IgD-negative memory B cell (primary cell): Measurements from ENCODE around the gene KLF7. TPM values are rescaled to one million over a fixed set of nuclear protein-coding genes. Genes with fewer than 3 reads are reported as not detected.

ENCODE experiments used
- H3K27ac Mint-ChIP-seq, 3 donors: one replicate each; pipeline ENCODE4 v1.8.0; 2020 to 2022; ENCODE audit warnings: mild to moderate bottlenecking in 3 of 3, mixed read lengths in 3 of 3, moderate library complexity in 1 of 3
- H3K27me3 Mint-ChIP-seq: one replicate; pipeline ENCODE4 v1.8.0; 2021; ENCODE audit warnings: mixed read lengths
- H3K36me3 Mint-ChIP-seq: one replicate; pipeline ENCODE4 v1.8.0; 2020; ENCODE audit warnings: mild to moderate bottlenecking, mixed read lengths
- H3K4me1 Mint-ChIP-seq, 3 donors: one replicate each; pipeline ENCODE4 v1.8.0; 2020 to 2022; ENCODE audit warnings: mixed read lengths in 3 of 3, mild to moderate bottlenecking in 1 of 3
- H3K4me3 Mint-ChIP-seq, 4 donors: one replicate each; pipeline ENCODE4 v1.8.0; 2020 to 2022; ENCODE audit warnings: mild to moderate bottlenecking in 4 of 4, mixed read lengths in 4 of 4, moderate library complexity in 3 of 4
- H3K9me3 Mint-ChIP-seq, 3 donors: one replicate each; pipeline ENCODE4 v1.8.0; 2020 to 2021; ENCODE audit warnings: mixed read lengths in 3 of 3, mild to moderate bottlenecking in 1 of 3
- polyA plus RNA-seq: library from polyadenylated mRNA; unstranded; fragments of 300-500 nt; fragmentation: Illumina TruSeq; gene quantifications from one replicate; pipeline ENCODE4 v1.2.3, GENCODE V29; 2021

The KLF7 gene
- polyA plus RNA-seq, 1 donor from 2014 or later, result 17.9 TPM

DNA sequence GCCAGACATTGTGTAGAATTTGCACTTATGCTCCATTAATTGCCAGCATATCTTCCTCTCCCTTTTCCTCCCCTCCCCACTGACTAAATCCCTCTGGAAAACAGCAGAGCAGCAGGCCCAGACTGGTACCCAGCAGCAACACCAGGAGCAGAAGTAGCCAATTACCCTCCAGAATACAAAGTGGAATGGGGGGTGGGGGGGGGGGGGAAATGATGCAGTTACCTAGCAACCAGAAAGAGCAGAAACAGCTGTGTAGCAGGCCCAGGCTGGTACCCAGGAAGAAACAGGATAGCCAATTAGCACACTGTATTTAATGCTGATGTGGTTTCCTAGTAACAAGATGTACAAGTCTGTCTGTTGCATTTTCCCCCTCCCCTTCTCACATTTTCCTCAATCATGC, 52.3 kb downstream of the KLF7 start:
- H3K36me3 Mint-ChIP-seq, result peaks cover 11% of the 10 kb centered on the region
- no peak overlapping the region for H3K4me3 Mint-ChIP-seq
- peaks cover 13 to 20% (median 13%) of the 10 kb centered on the region in 3 donors for H3K4me1 Mint-ChIP-seq
- no peaks in the 10 kb centered on the region for H3K9me3 Mint-ChIP-seq
- H3K27ac Mint-ChIP-seq, result no peak overlapping the region
- H3K27me3 Mint-ChIP-seq, result no peaks in the 10 kb centered on the region

DNA sequence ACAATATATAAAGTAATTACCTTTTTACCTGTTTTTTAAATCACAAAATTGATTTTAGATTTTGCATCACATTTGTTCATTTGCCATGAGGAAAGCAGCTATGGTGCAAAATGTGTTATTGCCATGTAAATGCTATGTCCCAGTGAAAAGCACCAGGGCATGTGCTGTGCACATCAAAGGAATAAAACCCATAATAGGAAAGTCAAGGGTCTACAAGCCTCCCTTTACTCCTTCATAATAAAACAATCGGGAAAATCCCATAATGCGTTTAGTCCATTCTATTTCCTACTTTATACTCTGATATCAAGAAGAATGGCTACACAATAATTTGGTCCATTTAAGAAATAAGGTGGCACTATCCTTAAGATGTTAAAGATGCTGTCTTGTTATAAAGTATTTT, 53.0 kb downstream of the KLF7 start:
- Mint-ChIP-seq H3K4me3 (peak overlapping the region in 1 of 4 donors; percentile 49), H3K36me3 (peaks cover 13% of the 10 kb centered on the region), H3K27ac (peak overlapping the region in 1 of 3 donors; percentile 39), H3K4me1 (peaks cover 15 to 24% (median 17%) of the 10 kb centered on the region in 3 donors), H3K27me3 (no peaks in the 10 kb centered on the region), H3K9me3 (no peaks in the 10 kb centered on the region)

DNA sequence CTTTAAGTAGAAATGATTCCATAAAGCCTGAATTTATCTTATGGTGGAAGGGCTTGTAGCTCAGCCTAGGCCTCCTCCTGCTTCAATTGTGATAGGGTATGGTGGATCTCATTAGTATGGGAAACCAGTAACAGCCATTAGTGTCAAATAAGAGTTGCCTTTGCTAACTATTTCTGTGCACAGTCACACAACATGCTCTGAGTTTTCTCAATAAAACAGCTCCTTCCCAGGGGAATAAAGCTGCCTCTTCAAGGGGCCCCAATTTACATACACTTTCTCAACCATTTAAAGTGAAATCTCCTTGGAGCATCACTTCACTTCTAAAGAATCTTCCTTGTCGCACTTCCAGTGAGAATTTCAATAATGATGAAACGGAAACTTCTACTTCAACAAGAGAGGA, 53.4 kb downstream of the KLF7 start:
- peak overlapping the region in 1 of 4 donors; percentile 49 for H3K4me3 Mint-ChIP-seq
- H3K27ac Mint-ChIP-seq, result no peak overlapping the region
- H3K9me3 Mint-ChIP-seq, result no peaks in the 10 kb centered on the region
- peaks cover 15 to 24% (median 21%) of the 10 kb centered on the region in 3 donors for H3K4me1 Mint-ChIP-seq
- peaks cover 13% of the 10 kb centered on the region for H3K36me3 Mint-ChIP-seq
- H3K27me3 Mint-ChIP-seq, result no peaks in the 10 kb centered on the region

- no peak overlapping the region for H3K4me3 Mint-ChIP-seq
- H3K27me3 Mint-ChIP-seq, result no peaks in the 10 kb centered on the region
- no peak overlapping the region for H3K27ac Mint-ChIP-seq
- no peaks in the 10 kb centered on the region for H3K9me3 Mint-ChIP-seq
- peaks cover 14% of the 10 kb centered on the region for H3K36me3 Mint-ChIP-seq
- peaks cover 15 to 24% (median 21%) of the 10 kb centered on the region in 3 donors for H3K4me1 Mint-ChIP-seq
Observed at GRCh38 chr2:207111757-207112156, 54.0 kb downstream of the KLF7 start.

- no peak overlapping the region for H3K27ac Mint-ChIP-seq
- no peaks in the 10 kb centered on the region for H3K9me3 Mint-ChIP-seq
- H3K4me3 Mint-ChIP-seq, result no peak overlapping the region
- H3K4me1 Mint-ChIP-seq, result peaks cover 15 to 22% (median 21%) of the 10 kb centered on the region in 3 donors
- H3K36me3 Mint-ChIP-seq, result peaks cover 11% of the 10 kb centered on the region
- H3K27me3 Mint-ChIP-seq, result no peaks in the 10 kb centered on the region
Observed at GRCh38 chr2:207110715-207111114, 55.0 kb downstream of the KLF7 start.

- Mint-ChIP-seq H3K36me3 (peaks cover 10% of the 10 kb centered on the region), H3K4me1 (peaks cover 15 to 22% (median 21%) of the 10 kb centered on the region in 3 donors), H3K4me3 (no peak overlapping the region), H3K27ac (no peak overlapping the region), H3K27me3 (no peaks in the 10 kb centered on the region), H3K9me3 (no peaks in the 10 kb centered on the region)
Observed at GRCh38 chr2:207110310-207110709, 55.4 kb downstream of the KLF7 start.

DNA sequence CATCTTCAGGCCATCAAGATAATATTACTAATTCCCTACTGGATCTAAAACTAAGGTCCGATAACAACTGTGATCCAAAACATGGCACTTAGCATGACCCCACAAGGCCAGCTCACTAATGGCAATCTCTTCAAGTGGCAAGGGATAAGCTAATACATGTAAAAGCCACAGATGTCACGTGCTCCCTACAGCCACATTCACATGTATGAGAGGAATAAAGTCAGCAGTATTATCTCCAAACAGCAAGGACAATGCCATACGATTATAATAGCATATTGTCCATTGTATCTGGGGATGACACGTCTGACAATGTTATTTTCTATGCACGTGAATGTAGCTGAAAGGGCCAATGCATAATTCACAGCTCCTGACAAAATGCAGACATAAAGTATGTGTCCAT, 56.0 kb downstream of the KLF7 start:
- no peaks in the 10 kb centered on the region for H3K27me3 Mint-ChIP-seq
- H3K36me3 Mint-ChIP-seq, result peaks cover 13% of the 10 kb centered on the region
- no peak overlapping the region for H3K4me3 Mint-ChIP-seq
- no peak overlapping the region for H3K27ac Mint-ChIP-seq
- peaks cover 15 to 22% (median 21%) of the 10 kb centered on the region in 3 donors for H3K4me1 Mint-ChIP-seq
- no peaks in the 10 kb centered on the region for H3K9me3 Mint-ChIP-seq

- H3K36me3 Mint-ChIP-seq, result peaks cover 16% of the 10 kb centered on the region
- no peak overlapping the region for H3K4me3 Mint-ChIP-seq
- no peak overlapping the region for H3K27ac Mint-ChIP-seq
- no peaks in the 10 kb centered on the region for H3K27me3 Mint-ChIP-seq
- no peaks in the 10 kb centered on the region for H3K9me3 Mint-ChIP-seq
- H3K4me1 Mint-ChIP-seq, result peaks cover 14 to 22% (median 15%) of the 10 kb centered on the region in 3 donors
Observed at GRCh38 chr2:207108440-207108839, 57.3 kb downstream of the KLF7 start.

- Mint-ChIP-seq H3K4me1 (peaks cover 11 to 19% (median 12%) of the 10 kb centered on the region in 3 donors), H3K4me3 (no peak overlapping the region), H3K9me3 (no peaks in the 10 kb centered on the region), H3K27ac (peak overlapping the region in 1 of 3 donors; percentile 26), H3K36me3 (peaks cover 14% of the 10 kb centered on the region), H3K27me3 (no peaks in the 10 kb centered on the region)
Observed at GRCh38 chr2:207107551-207107950, 58.2 kb downstream of the KLF7 start.

- peaks cover 7 to 14% (median 8%) of the 10 kb centered on the region in 3 donors for H3K4me1 Mint-ChIP-seq
- peaks cover 12% of the 10 kb centered on the region for H3K36me3 Mint-ChIP-seq
- no peaks in the 10 kb centered on the region for H3K27me3 Mint-ChIP-seq
- peak overlapping the region in 1 of 4 donors; percentile 17 for H3K4me3 Mint-ChIP-seq
- no peaks in the 10 kb centered on the region for H3K9me3 Mint-ChIP-seq
- no peak overlapping the region for H3K27ac Mint-ChIP-seq
Observed at GRCh38 chr2:207107131-207107530, 58.6 kb downstream of the KLF7 start.

DNA sequence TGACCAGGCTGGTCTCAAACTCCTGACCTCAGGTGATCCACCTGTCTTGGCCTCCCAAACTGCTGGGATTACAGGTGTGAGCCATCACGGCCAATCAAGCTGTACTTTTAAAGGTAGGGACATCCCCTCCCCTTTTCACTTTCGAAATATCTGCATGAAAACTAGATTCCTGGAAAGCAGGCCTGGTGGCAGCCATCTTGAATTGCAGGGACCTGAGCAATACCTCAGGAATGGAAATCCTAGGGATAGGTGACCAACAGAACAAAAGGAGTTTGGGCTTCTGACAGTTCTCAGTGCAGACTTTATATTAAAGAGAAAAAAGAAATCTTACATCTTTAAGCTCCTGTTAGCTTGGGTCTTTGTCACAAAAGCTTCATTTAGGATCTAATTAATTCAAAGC, 62.6 kb downstream of the KLF7 start:
- Mint-ChIP-seq H3K4me1 (peaks cover 2 to 20% (median 4%) of the 10 kb centered on the region in 3 donors), H3K9me3 (no peaks in the 10 kb centered on the region), H3K27me3 (no peaks in the 10 kb centered on the region), H3K4me3 (no peak overlapping the region), H3K27ac (no peak overlapping the region), H3K36me3 (peaks cover 23% of the 10 kb centered on the region)

- H3K36me3 Mint-ChIP-seq, result peaks cover 21% of the 10 kb centered on the region
- H3K4me1 Mint-ChIP-seq, result peaks cover 2 to 17% (median 5%) of the 10 kb centered on the region in 3 donors
- H3K4me3 Mint-ChIP-seq, result no peak overlapping the region
- no peak overlapping the region for H3K27ac Mint-ChIP-seq
- H3K27me3 Mint-ChIP-seq, result no peaks in the 10 kb centered on the region
- H3K9me3 Mint-ChIP-seq, result no peaks in the 10 kb centered on the region
Observed at GRCh38 chr2:207101984-207102383, 63.8 kb downstream of the KLF7 start.

GRCh38 chr2:207097278-207097677, 68.5 kb downstream of the KLF7 start:
- H3K36me3 Mint-ChIP-seq, result peaks cover 15% of the 10 kb centered on the region
- no peaks in the 10 kb centered on the region for H3K27me3 Mint-ChIP-seq
- peaks cover 0 to 1% (median 0%) of the 10 kb centered on the region in 3 donors for H3K9me3 Mint-ChIP-seq
- peaks cover 6 to 17% (median 12%) of the 10 kb centered on the region in 3 donors for H3K4me1 Mint-ChIP-seq
- H3K27ac Mint-ChIP-seq, result no peak overlapping the region
- H3K4me3 Mint-ChIP-seq, result no peak overlapping the region

DNA sequence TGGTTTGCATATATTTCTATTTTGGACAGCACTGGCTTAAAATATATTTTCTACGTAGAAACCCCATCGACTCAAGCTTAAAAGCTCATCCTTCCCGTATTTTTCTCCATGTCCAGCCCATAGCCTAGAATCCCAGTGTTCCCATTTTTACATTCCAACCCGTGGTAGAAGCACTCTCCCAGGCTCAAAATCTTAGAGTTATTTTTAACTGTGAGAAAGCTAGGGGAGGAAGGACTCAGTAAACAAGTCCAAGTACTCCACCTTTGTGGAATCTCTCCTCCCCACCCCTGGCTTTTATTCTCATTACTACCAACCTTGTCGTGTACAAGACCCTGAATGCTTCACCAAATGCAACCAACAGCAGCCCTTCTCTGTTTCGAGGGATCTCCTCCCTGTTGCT, 69.8 kb downstream of the KLF7 start:
- H3K27me3 Mint-ChIP-seq, result no peaks in the 10 kb centered on the region
- H3K4me1 Mint-ChIP-seq, result peaks cover 12 to 19% (median 13%) of the 10 kb centered on the region in 3 donors
- no peak overlapping the region for H3K4me3 Mint-ChIP-seq
- peaks cover 14% of the 10 kb centered on the region for H3K36me3 Mint-ChIP-seq
- H3K27ac Mint-ChIP-seq, result peak overlapping the region in 1 of 3 donors; percentile 87
- peaks cover 1 to 4% (median 2%) of the 10 kb centered on the region in 3 donors for H3K9me3 Mint-ChIP-seq

- Mint-ChIP-seq H3K4me3 (no peak overlapping the region), H3K4me1 (peaks cover 22 to 35% (median 23%) of the 10 kb centered on the region in 3 donors), H3K27ac (no peak overlapping the region), H3K36me3 (peaks cover 9% of the 10 kb centered on the region), H3K9me3 (peaks cover 1 to 4% (median 2%) of the 10 kb centered on the region in 3 donors), H3K27me3 (no peaks in the 10 kb centered on the region)
Observed at GRCh38 chr2:207093234-207093633, 72.5 kb downstream of the KLF7 start.

GRCh38 chr2:207092818-207093217, 72.9 kb downstream of the KLF7 start:
- Mint-ChIP-seq H3K27ac (no peak overlapping the region), H3K9me3 (peaks cover 1 to 4% (median 2%) of the 10 kb centered on the region in 3 donors), H3K4me1 (peaks cover 22 to 38% (median 23%) of the 10 kb centered on the region in 3 donors), H3K27me3 (no peaks in the 10 kb centered on the region), H3K4me3 (no peak overlapping the region), H3K36me3 (peaks cover 9% of the 10 kb centered on the region)
